Panc1 (cell line): Measurements from ENCODE around the gene SOWAHC.

Source experiments
- POLR2AphosphoS5 ChIP-seq: IDR thresholded peaks from 2 replicates; pipeline ENCODE4 v1.6.1; 2012; ENCODE audit warnings: mild to moderate bottlenecking, low read depth, low read length, moderate library complexity
- TF ChIP-seq, protein P1 (sequence below): fragments of 450-650 bp; IDR thresholded peaks from 2 replicates; pipeline ENCODE4 v1.5.1; 2017; ENCODE audit warnings: mild to moderate bottlenecking

DNA sequence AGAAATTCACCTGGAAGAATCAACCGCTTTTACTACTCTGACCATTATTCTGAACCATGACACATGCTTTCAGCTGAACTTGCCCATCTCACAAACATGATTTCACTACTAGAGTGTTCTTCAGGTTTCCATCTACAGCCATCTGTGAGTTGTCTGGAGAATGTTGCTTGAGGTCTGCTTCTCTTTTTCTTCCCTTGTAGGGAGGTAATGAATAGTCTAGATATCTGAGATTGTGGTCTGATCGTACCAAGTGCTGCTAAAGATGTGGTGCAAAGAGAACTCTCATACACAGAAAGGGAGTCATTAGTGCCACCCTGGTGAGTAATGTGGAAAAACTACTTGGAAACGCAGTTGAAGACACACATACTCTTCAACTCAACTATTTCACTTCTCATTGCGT lies 10.2 kb downstream of the SOWAHC start:
- TF ChIP-seq, protein P1, sequence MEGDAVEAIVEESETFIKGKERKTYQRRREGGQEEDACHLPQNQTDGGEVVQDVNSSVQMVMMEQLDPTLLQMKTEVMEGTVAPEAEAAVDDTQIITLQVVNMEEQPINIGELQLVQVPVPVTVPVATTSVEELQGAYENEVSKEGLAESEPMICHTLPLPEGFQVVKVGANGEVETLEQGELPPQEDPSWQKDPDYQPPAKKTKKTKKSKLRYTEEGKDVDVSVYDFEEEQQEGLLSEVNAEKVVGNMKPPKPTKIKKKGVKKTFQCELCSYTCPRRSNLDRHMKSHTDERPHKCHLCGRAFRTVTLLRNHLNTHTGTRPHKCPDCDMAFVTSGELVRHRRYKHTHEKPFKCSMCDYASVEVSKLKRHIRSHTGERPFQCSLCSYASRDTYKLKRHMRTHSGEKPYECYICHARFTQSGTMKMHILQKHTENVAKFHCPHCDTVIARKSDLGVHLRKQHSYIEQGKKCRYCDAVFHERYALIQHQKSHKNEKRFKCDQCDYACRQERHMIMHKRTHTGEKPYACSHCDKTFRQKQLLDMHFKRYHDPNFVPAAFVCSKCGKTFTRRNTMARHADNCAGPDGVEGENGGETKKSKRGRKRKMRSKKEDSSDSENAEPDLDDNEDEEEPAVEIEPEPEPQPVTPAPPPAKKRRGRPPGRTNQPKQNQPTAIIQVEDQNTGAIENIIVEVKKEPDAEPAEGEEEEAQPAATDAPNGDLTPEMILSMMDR, result no peak
- TF ChIP-seq POLR2AphosphoS5, result no peak
